ENCODE data around the gene MAML3. TPM values are rescaled to one million over a fixed set of nuclear protein-coding genes. Genes with fewer than 3 reads are reported as not detected.

The MAML3 gene
- total and polyA plus RNA-seq, 2 of the 13 experiments (the other 11 are each of a cell fraction or from before 2014, with no cell fraction given): 0.05 to 0.13 TPM

DNA sequence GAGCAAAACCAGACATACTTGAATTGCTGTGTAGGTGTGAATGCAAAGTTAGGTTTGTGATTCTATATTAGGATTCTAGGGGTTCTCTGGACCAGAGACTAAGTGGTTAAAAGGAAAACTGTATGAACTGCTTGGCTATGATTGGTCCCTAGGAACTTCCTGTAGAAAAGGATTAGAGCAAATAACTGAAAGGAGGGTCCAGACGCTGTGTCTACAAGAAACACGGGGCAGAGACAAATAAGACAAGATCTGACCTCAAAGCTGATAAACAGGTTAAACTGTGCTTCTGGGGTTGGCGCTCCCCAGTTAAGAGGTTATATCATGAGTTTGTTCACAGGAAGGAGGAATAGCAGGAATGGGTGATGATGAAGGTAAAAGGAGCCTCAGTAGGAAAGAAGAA is 304.8 kb downstream of the MAML3 start (continued):
- 0 out of 2 replicates have a peak, but pooled peaks have one; percentile 37 for TF ChIP-seq NR2F6 (IDR thresholded peaks at IDR 0.05)
- TF ChIP-seq NR2F6 (CRISPR knock-in tag; IDR thresholded peaks at IDR 0.05): 0 out of 2 replicates have a peak, but pooled peaks have one; percentile 24
- TF ChIP-seq, protein P1, sequence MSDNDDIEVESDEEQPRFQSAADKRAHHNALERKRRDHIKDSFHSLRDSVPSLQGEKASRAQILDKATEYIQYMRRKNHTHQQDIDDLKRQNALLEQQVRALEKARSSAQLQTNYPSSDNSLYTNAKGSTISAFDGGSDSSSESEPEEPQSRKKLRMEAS (IDR thresholded peaks at IDR 0.05): no peak
- TF ChIP-seq TARDBP (CRISPR knock-in tag; IDR thresholded peaks at IDR 0.05): 0 out of 2 replicates have a peak, but pooled peaks have one; percentile 19
- TF ChIP-seq SOX13 (IDR thresholded peaks at IDR 0.05): no peak
- 0 out of 4 replicates have a peak, but pooled peaks of 1 of the 2 experiments have one; percentile 32 for TF ChIP-seq SOX13 (CRISPR knock-in tag; conservative IDR thresholded peaks at IDR 0.05 in 1 of 2, IDR thresholded peaks at IDR 0.05 in 1 of 2)
- no peak for TF ChIP-seq BCLAF1 (IDR thresholded peaks at IDR 0.05)
- no peak for TF ChIP-seq ZNF547 (CRISPR knock-in tag; IDR thresholded peaks at IDR 0.05)
- TF ChIP-seq, protein P2, sequence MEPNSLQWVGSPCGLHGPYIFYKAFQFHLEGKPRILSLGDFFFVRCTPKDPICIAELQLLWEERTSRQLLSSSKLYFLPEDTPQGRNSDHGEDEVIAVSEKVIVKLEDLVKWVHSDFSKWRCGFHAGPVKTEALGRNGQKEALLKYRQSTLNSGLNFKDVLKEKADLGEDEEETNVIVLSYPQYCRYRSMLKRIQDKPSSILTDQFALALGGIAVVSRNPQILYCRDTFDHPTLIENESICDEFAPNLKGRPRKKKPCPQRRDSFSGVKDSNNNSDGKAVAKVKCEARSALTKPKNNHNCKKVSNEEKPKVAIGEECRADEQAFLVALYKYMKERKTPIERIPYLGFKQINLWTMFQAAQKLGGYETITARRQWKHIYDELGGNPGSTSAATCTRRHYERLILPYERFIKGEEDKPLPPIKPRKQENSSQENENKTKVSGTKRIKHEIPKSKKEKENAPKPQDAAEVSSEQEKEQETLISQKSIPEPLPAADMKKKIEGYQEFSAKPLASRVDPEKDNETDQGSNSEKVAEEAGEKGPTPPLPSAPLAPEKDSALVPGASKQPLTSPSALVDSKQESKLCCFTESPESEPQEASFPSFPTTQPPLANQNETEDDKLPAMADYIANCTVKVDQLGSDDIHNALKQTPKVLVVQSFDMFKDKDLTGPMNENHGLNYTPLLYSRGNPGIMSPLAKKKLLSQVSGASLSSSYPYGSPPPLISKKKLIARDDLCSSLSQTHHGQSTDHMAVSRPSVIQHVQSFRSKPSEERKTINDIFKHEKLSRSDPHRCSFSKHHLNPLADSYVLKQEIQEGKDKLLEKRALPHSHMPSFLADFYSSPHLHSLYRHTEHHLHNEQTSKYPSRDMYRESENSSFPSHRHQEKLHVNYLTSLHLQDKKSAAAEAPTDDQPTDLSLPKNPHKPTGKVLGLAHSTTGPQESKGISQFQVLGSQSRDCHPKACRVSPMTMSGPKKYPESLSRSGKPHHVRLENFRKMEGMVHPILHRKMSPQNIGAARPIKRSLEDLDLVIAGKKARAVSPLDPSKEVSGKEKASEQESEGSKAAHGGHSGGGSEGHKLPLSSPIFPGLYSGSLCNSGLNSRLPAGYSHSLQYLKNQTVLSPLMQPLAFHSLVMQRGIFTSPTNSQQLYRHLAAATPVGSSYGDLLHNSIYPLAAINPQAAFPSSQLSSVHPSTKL (CRISPR knock-in tag; IDR thresholded peaks at IDR 0.05): peak; percentile 40; the same call in 1 of the 2 replicates
- peak; percentile 44; the same call in 1 of the 2 replicates for TF ChIP-seq RARA (CRISPR knock-in tag; IDR thresholded peaks at IDR 0.05)
- TF ChIP-seq NFYC (CRISPR knock-in tag; IDR thresholded peaks at IDR 0.05): peak; percentile 49
- peak; percentile 47; the same call in 1 of the 2 replicates for TF ChIP-seq ZMYM4 (CRISPR knock-in tag; IDR thresholded peaks at IDR 0.05)
- peak; percentile 19; the same call in 1 of the 2 replicates for TF ChIP-seq TCF7 (IDR thresholded peaks at IDR 0.05; ENCODE audit: low read depth)
- peak; percentile 60 for TF ChIP-seq NCOA2 (CRISPR knock-in tag; IDR thresholded peaks at IDR 0.05)
- TF ChIP-seq, protein P3, sequence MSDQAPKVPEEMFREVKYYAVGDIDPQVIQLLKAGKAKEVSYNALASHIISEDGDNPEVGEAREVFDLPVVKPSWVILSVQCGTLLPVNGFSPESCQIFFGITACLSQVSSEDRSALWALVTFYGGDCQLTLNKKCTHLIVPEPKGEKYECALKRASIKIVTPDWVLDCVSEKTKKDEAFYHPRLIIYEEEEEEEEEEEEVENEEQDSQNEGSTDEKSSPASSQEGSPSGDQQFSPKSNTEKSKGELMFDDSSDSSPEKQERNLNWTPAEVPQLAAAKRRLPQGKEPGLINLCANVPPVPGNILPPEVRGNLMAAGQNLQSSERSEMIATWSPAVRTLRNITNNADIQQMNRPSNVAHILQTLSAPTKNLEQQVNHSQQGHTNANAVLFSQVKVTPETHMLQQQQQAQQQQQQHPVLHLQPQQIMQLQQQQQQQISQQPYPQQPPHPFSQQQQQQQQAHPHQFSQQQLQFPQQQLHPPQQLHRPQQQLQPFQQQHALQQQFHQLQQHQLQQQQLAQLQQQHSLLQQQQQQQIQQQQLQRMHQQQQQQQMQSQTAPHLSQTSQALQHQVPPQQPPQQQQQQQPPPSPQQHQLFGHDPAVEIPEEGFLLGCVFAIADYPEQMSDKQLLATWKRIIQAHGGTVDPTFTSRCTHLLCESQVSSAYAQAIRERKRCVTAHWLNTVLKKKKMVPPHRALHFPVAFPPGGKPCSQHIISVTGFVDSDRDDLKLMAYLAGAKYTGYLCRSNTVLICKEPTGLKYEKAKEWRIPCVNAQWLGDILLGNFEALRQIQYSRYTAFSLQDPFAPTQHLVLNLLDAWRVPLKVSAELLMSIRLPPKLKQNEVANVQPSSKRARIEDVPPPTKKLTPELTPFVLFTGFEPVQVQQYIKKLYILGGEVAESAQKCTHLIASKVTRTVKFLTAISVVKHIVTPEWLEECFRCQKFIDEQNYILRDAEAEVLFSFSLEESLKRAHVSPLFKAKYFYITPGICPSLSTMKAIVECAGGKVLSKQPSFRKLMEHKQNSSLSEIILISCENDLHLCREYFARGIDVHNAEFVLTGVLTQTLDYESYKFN (CRISPR knock-in tag; conservative IDR thresholded peaks at IDR 0.05): peak; percentile 49
- 0 out of 2 replicates have a peak, but pooled peaks have one; percentile 18 for TF ChIP-seq CREM (IDR thresholded peaks at IDR 0.05)
- TF ChIP-seq CREM (CRISPR knock-in tag; IDR thresholded peaks at IDR 0.05): no peak
- no peak for TF ChIP-seq ZNF644 (CRISPR knock-in tag; IDR thresholded peaks at IDR 0.05; ENCODE audit: low read depth)
- TF ChIP-seq SOX5 (CRISPR knock-in tag; IDR thresholded peaks at IDR 0.05; ENCODE audit: borderline replicate concordance): 0 out of 2 replicates have a peak, but pooled peaks have one; percentile 21
- no peak for TF ChIP-seq KLF9 (CRISPR knock-in tag; IDR thresholded peaks at IDR 0.05; ENCODE audit: low read depth)
- 0 out of 2 replicates have a peak, but pooled peaks have one; percentile 43 for TF ChIP-seq KAT8 (CRISPR knock-in tag; IDR thresholded peaks at IDR 0.05)
- peak; percentile 42; the same call in 1 of the 2 replicates for TF ChIP-seq MED1 (CRISPR knock-in tag; IDR thresholded peaks at IDR 0.05)
- peak; percentile 27; the same call in 1 of the 2 replicates for TF ChIP-seq ELF3 (CRISPR knock-in tag; IDR thresholded peaks at IDR 0.05)

Measured in HepG2 (cell line).